A549 (cell line): Measurements from ENCODE around the gene TLR9. TPM values are rescaled to one million over a fixed set of nuclear protein-coding genes. Genes with fewer than 3 reads are reported as not detected.
"Not testable (repeated sequence)": the region's sequence is repeated elsewhere in the genome, so short reads cannot be mapped to it uniquely, and the experiment has no call there.

Source experiments
- ATAC-seq, 2 experiments: fragments of 200-7000 bp in 1 of 2; fragments of >200 bp in 1 of 2; cut with Nextera tagmentation in 1 of 2; cut with Tn5 transposase in 1 of 2; 3 replicates each; pipeline versions ENCODE4 v1.8.0 to v1.9.1; 2018 to 2020; ENCODE audit warnings: mild to moderate bottlenecking in 1 of 2, moderate library complexity in 1 of 2
- CTCF ChIA-PET: fragments of 300-600 bp; sonication (Branson Sonifier 250); formaldehyde crosslinking; extraction: SDS; loops from one replicate; lab custom pipeline; 2021; ENCODE audit warnings: antibody characterized with exemption, inconsistent platforms; lab: Yijun Ruan, JAX
- POLR2A ChIA-PET: fragments of 350-600 bp; formaldehyde crosslinking; extraction: SDS; loops from one replicate; lab custom pipeline; 2021; ENCODE audit warnings: antibody characterized with exemption, inconsistent platforms; lab: Yijun Ruan, JAX
- DNase-seq, 2 experiments: peaks; one replicate each; pipeline versions ENCODE4 v3.0.0 to v3.0.0-alpha.2; 2011 to 2016; ENCODE audit warnings: low read depth in 1 of 2, low spot score in 1 of 2
- FAIRE-seq: peaks from 2 replicates; lab custom pipeline; 2011; peaks lifted over from hg19 to GRCh38; lab: Jason Lieb, UNC
- H3K27ac ChIP-seq, 2 experiments: fragments of >200 bp; sonication (Bioruptor Twin); formaldehyde crosslinking; 3 replicates each; pipeline ENCODE4 v1.5.1; 2016 to 2017
- H3K4me1 ChIP-seq: fragments of >200 bp; sonication (Bioruptor Twin); formaldehyde crosslinking; 3 replicates; pipeline ENCODE4 v1.6.1; 2016
- H3K4me2 ChIP-seq: fragments of >200 bp; sonication (Bioruptor Twin); formaldehyde crosslinking; 3 replicates; pipeline ENCODE4 v1.6.1; 2016
- H3K4me3 ChIP-seq: fragments of >200 bp; sonication (Bioruptor Twin); formaldehyde crosslinking; 3 replicates; pipeline ENCODE4 v1.5.1; 2016
- H3K9me3 ChIP-seq: fragments of >200 bp; sonication (Bioruptor Twin); formaldehyde crosslinking; 3 replicates; pipeline ENCODE4 v1.6.1; 2016
- BCL3 ChIP-seq: fragments of >200 bp; sonication (Bioruptor Twin); formaldehyde crosslinking; IDR thresholded peaks from 3 replicates; pipeline ENCODE4 v1.6.1; 2016
- CTCF ChIP-seq: fragments of >200 bp; sonication (Bioruptor Twin); formaldehyde crosslinking; IDR thresholded peaks from 3 replicates; pipeline ENCODE4 v1.5.1; 2016
- E2F6 ChIP-seq: IDR thresholded peaks from 2 replicates; pipeline ENCODE4 v1.6.1; 2012; ENCODE audit warnings: low read depth, borderline replicate concordance
- EHMT2 ChIP-seq: fragments of 200-600 bp; sonication (generic); IDR thresholded peaks from 2 replicates; pipeline ENCODE4 v1.6.1; 2016; ENCODE audit warnings: antibody characterized with exemption, low read depth, mild to moderate bottlenecking, moderate library complexity
- GATA3 ChIP-seq: IDR thresholded peaks from 2 replicates; pipeline ENCODE4 v1.6.1; 2012; ENCODE audit warnings: borderline replicate concordance
- HES2 ChIP-seq: fragments of >200 bp; sonication (Bioruptor Twin); formaldehyde crosslinking; IDR thresholded peaks from 2 replicates; pipeline ENCODE4 v1.6.1; 2016
- HMGXB4 ChIP-seq: fragments of 250-450 bp; sonication (Bioruptor Pico); IDR thresholded peaks from 2 replicates; pipeline ENCODE4 v1.5.0; 2021; ENCODE audit warnings: mild to moderate bottlenecking, moderate library complexity, borderline replicate concordance
- JUN ChIP-seq, 2 experiments: fragments of >200 bp; sonication (Bioruptor Twin); formaldehyde crosslinking; IDR thresholded peaks; 2 replicates in 1 of 2; 3 replicates in 1 of 2; pipeline ENCODE4 v1.6.1; 2016 to 2017
- KDM1A ChIP-seq: fragments of 200-600 bp; sonication (generic); IDR thresholded peaks from 2 replicates; pipeline ENCODE4 v1.6.1; 2016; ENCODE audit warnings: low read depth, mild to moderate bottlenecking
- MAFK ChIP-seq: fragments of 450-650 bp; IDR thresholded peaks from 2 replicates; pipeline ENCODE4 v1.6.1; 2014; ENCODE audit not compliant: partially characterized antibody
- MAZ ChIP-seq: fragments of 150-350 bp; IDR thresholded peaks from 2 replicates; pipeline ENCODE4 v1.6.1; 2014; ENCODE audit warnings: antibody characterized with exemption, low read depth, low read length, borderline replicate concordance
- NFE2L2 ChIP-seq: fragments of 150-350 bp; conservative IDR thresholded peaks from 2 replicates; pipeline ENCODE4 v1.6.1; 2014; ENCODE audit warnings: low read length
- NR3C1 ChIP-seq: fragments of >200 bp; sonication (Bioruptor Twin); formaldehyde crosslinking; IDR thresholded peaks from 3 replicates; pipeline ENCODE4 v1.6.1; 2017
- POLR2A ChIP-seq: IDR thresholded peaks from 2 replicates; pipeline ENCODE4 v1.6.1; 2012; ENCODE audit warnings: mild to moderate bottlenecking, low read length
- POLR2AphosphoS2 ChIP-seq: conservative IDR thresholded peaks from 2 replicates; pipeline ENCODE4 v1.6.1; 2012; ENCODE audit warnings: low read length, improper control_type of control experiment, inconsistent platforms
- REST ChIP-seq: fragments of 200-600 bp; sonication (generic); IDR thresholded peaks from 2 replicates; pipeline ENCODE4 v1.6.1; 2016; ENCODE audit warnings: antibody characterized with exemption, mild to moderate bottlenecking, moderate library complexity
- RNF2 ChIP-seq: fragments of 200-600 bp; sonication (generic); IDR thresholded peaks from 2 replicates; pipeline ENCODE4 v1.6.1; 2016; ENCODE audit warnings: low read depth, mild to moderate bottlenecking, antibody characterized with exemption, moderate library complexity, borderline replicate concordance
- TFCP2L1 ChIP-seq: fragments of 250-450 bp; sonication (Bioruptor Pico); IDR thresholded peaks from 2 replicates; pipeline ENCODE4 v1.5.0; 2021; ENCODE audit warnings: mild to moderate bottlenecking
- ZNF302 ChIP-seq: fragments of 250-450 bp; sonication (Bioruptor Pico); IDR thresholded peaks from 2 replicates; pipeline ENCODE4 v1.9.0; 2021; ENCODE audit warnings: inconsistent platforms, mild to moderate bottlenecking, moderate library complexity
- WGBS: methylation state at CpG from one replicate; pipeline ENCODE4 v1.1.6; 2017; ENCODE audit errors: missing lambda C conversion rate; 5-methylcytosine and 5-hydroxymethylcytosine counted together
- polyA plus RNA-seq, 4 experiments: library from polyadenylated mRNA; depleted of rRNA in 3 of 4; stranded (reverse); fragments of >200 nt; fragmentation: RNase III in 1 of 4; extraction: RNeasy Plus Mini Kit Qiagen cat#74134 plus additional on column Dnase treatment in 1 of 4; gene quantifications; 2 replicates in 3 of 4; 3 replicates in 1 of 4; pipeline ENCODE4 v1.2.3, GENCODE V29; 2011 to 2017

The TLR9 gene
- polyA plus RNA-seq, 2 of the 4 experiments (the other 2 are of a cell fraction), result 0.04 TPM; not detected in 1

GRCh38 chr3:52272831-52273230 is 47.4 kb upstream of the TLR9 start:
- no peak for DNase-seq
- ChIA-PET CTCF (interaction anchor here (0.6 to 1.3 kb wide), 2 partner anchors 34 to 52 kb away, joined by 3 read pairs; partner anchors contain the start of gene TWF2), POLR2A (no interaction called here)
- peaks cover 19% of the 10 kb centered on the region; the same call in 2 of the 3 replicates for H3K4me1 ChIP-seq
- no peak overlapping the region for H3K27ac ChIP-seq
- TF ChIP-seq HES2 (no peak), EHMT2 (no peak), NR3C1 (no peak), ZNF302 (CRISPR knock-in tag) (no peak), HMGXB4 (CRISPR knock-in tag) (no peak), TFCP2L1 (no peak), KDM1A (no peak), MAZ (no peak), MAFK (no peak), JUN (IDR thresholded peaks at IDR 0.05) (no peak), REST (no peak), RNF2 (no peak), GATA3 (no peak), NFE2L2 (no peak), CTCF (no peak), POLR2A (no peak), E2F6 (no peak), BCL3 (no peak), POLR2AphosphoS2 (no peak)
- no peaks in the 10 kb centered on the region for H3K9me3 ChIP-seq
- 100% methylated on average over 3 of the region's 3 CpGs for WGBS
- H3K4me3 ChIP-seq, result no peak overlapping the region
- ATAC-seq, result no peak
- no peak overlapping the region for H3K4me2 ChIP-seq
- FAIRE-seq, result no peak

- WGBS, result 92% methylated on average over 9 of the region's 9 CpGs
- CTCF ChIA-PET, result interaction anchor here (0.6 to 1.3 kb wide), 2 partner anchors 33 to 51 kb away, joined by 3 read pairs; partner anchors contain the start of gene TWF2
- ATAC-seq, H3K4me3 ChIP-seq, H3K4me2 ChIP-seq, POLR2A ChIA-PET, FAIRE-seq, H3K9me3 ChIP-seq, H3K27ac ChIP-seq, DNase-seq: not testable (repeated sequence)
- H3K4me1 ChIP-seq, result peaks cover 19% of the 10 kb centered on the region; the same call in 2 of the 3 replicates
These were observed 46.7 kb upstream of the TLR9 start for GRCh38 chr3:52272172-52272571.
